HepG2 (cell line): ENCODE results near the gene SCARB2. TPM values are rescaled to one million over a fixed set of nuclear protein-coding genes. Genes with fewer than 3 reads are reported as not detected.

Experiments used
- ATAC-seq: fragments of 200-7000 bp; cut with Tn5 transposase; 3 replicates; pipeline ENCODE4 v1.9.1; 2020; ENCODE audit warnings: mild to moderate bottlenecking, moderate library complexity
- BruUV-seq: library from RNA; stranded (reverse); fragments of 400-500 nt; replicated peaks from 2 replicates; lab custom pipeline; 2021; lab: Mats Ljungman, UMichigan
- CTCF ChIA-PET: fragments of 300-600 bp; formaldehyde crosslinking; extraction: SDS; loops from one replicate; lab custom pipeline; 2021; ENCODE audit warnings: low total read pairs, inconsistent platforms, low intra/inter-chr PET ratio; lab: Yijun Ruan, JAX
- POLR2A ChIA-PET: fragments of 350-600 bp; sonication (Branson Sonifier 250); formaldehyde crosslinking; loops from one replicate; lab custom pipeline; 2020; ENCODE audit warnings: antibody characterized with exemption, inconsistent platforms; lab: Yijun Ruan, JAX
- DNase-seq: peaks from one replicate; pipeline ENCODE4 v3.0.0-alpha.2; 2015; ENCODE audit warnings: low spot score
- FAIRE-seq: peaks from 3 replicates; lab custom pipeline; 2011; peaks lifted over from hg19 to GRCh38; lab: Jason Lieb, UNC
- H2AFZ ChIP-seq: one replicate; pipeline ENCODE4 v1.6.1; 2011; ENCODE audit warnings: low read length, inconsistent platforms
- H3K27ac ChIP-seq: fragments of 300-600 bp; 3 replicates; pipeline ENCODE4 v1.8.0; 2011; ENCODE audit warnings: mixed run types, mild to moderate bottlenecking, mixed read lengths, low read length, inconsistent platforms; ENCODE audit not compliant: insufficient read depth; ENCODE audit errors: extremely low read length
- H3K27me3 ChIP-seq, 2 experiments: fragments of 200-600 bp in 1 of 2; 2 replicates in 1 of 2; 3 replicates in 1 of 2; pipeline versions ENCODE4 v1.6.0 to v1.8.0; 2011; ENCODE audit warnings: low read length in 2 of 2, mild to moderate bottlenecking in 2 of 2, moderate library complexity in 2 of 2, inconsistent platforms in 1 of 2; ENCODE audit not compliant: insufficient read depth in 2 of 2, control insufficient read depth in 1 of 2
- H3K36me3 ChIP-seq, 2 experiments: fragments of 200-600 bp in 1 of 2; replicated peaks in 1 of 2; 2 replicates in 1 of 2; 3 replicates in 1 of 2; pipeline versions ENCODE4 v1.5.1 to v1.8.0; 2011; ENCODE audit warnings: low read length in 2 of 2, inconsistent platforms in 1 of 2; ENCODE audit not compliant: insufficient read depth in 2 of 2, control insufficient read depth in 1 of 2
- H3K4me1 ChIP-seq: 2 replicates; pipeline ENCODE4 v1.5.1; 2012; ENCODE audit warnings: low read length, inconsistent platforms; ENCODE audit not compliant: insufficient read depth
- H3K4me2 ChIP-seq: 2 replicates; pipeline ENCODE4 v1.6.0; 2011; ENCODE audit warnings: low read depth, low read length, inconsistent platforms
- H3K4me3 ChIP-seq, 3 experiments: fragments of 200-600 bp in 1 of 3; sonication (generic), shearing (Covaris generic) in 1 of 3; replicated peaks in 1 of 3; 2 replicates each; pipeline ENCODE4 v1.5.1; 2011 to 2016; ENCODE audit warnings: low read length in 3 of 3, inconsistent platforms in 2 of 3, low read depth in 2 of 3, mild to moderate bottlenecking in 2 of 3, control low read depth in 1 of 3, mixed read lengths in 1 of 3; ENCODE audit not compliant: insufficient read depth in 1 of 3
- H3K79me2 ChIP-seq: one replicate; pipeline ENCODE4 v1.6.1; 2011; ENCODE audit warnings: low read length, inconsistent platforms; ENCODE audit not compliant: insufficient read depth
- H3K9ac ChIP-seq: 2 replicates; pipeline ENCODE4 v1.6.0; 2011; ENCODE audit warnings: mild to moderate bottlenecking, low read depth, low read length, inconsistent platforms; ENCODE audit not compliant: insufficient read depth
- H3K9me3 ChIP-seq: 2 replicates; pipeline ENCODE4 v1.5.1; 2012; ENCODE audit warnings: mild to moderate bottlenecking, low read length
- H4K20me1 ChIP-seq: 2 replicates; pipeline ENCODE4 v1.6.0; 2011; ENCODE audit warnings: inconsistent platforms, mild to moderate bottlenecking, low read length, moderate library complexity; ENCODE audit not compliant: insufficient read depth
- ARID5B ChIP-seq: IDR thresholded peaks from 2 replicates; pipeline ENCODE4 v1.4.0; 2020; ENCODE audit warnings: mild to moderate bottlenecking, missing genetic modification reagents
- ASH2L ChIP-seq: fragments of 300-600, 200-600 bp; sonication (generic); IDR thresholded peaks from 2 replicates; pipeline ENCODE4 v1.7.0; 2017; ENCODE audit warnings: low read depth, mild to moderate bottlenecking, moderate library complexity, mixed read lengths, low read length; ENCODE audit not compliant: insufficient read length
- DBP ChIP-seq: sonication (generic); formaldehyde crosslinking; IDR thresholded peaks from 2 replicates; pipeline ENCODE4 v1.4.0; 2020; ENCODE audit warnings: missing genetic modification reagents; ENCODE audit errors: not compliant biosample characterization
- MXD3 ChIP-seq: IDR thresholded peaks from 2 replicates; pipeline ENCODE4 v1.6.1; 2016; ENCODE audit warnings: mild to moderate bottlenecking, missing biosample characterization, missing genetic modification reagents
- NCOA2 ChIP-seq: sonication (generic); formaldehyde crosslinking; IDR thresholded peaks from 2 replicates; pipeline ENCODE4 v1.8.0; 2022; ENCODE audit warnings: inconsistent platforms
- NFYB ChIP-seq: sonication (generic); formaldehyde crosslinking; IDR thresholded peaks from 2 replicates; pipeline ENCODE4 v1.4.0; 2020; ENCODE audit warnings: missing genetic modification reagents
- SMARCC2 ChIP-seq: fragments of 450-650 bp; IDR thresholded peaks from 2 replicates; pipeline ENCODE4 v1.6.1; 2017; ENCODE audit warnings: antibody characterized with exemption, mild to moderate bottlenecking
- SNAPC2 ChIP-seq: sonication (generic); formaldehyde crosslinking; IDR thresholded peaks from 2 replicates; pipeline ENCODE4 v1.8.1; 2022; ENCODE audit warnings: mild to moderate bottlenecking, missing genetic modification reagents
- TRAFD1 ChIP-seq: sonication (generic); formaldehyde crosslinking; IDR thresholded peaks from 2 replicates; pipeline ENCODE4 v1.5.1; 2020; ENCODE audit warnings: missing genetic modification reagents, mild to moderate bottlenecking, borderline replicate concordance
- TRIM22 ChIP-seq: fragments of 450-650 bp; IDR thresholded peaks from 2 replicates; pipeline ENCODE4 v1.6.1; 2017
- ZNF281 ChIP-seq: sonication (generic); formaldehyde crosslinking; IDR thresholded peaks from 2 replicates; pipeline ENCODE4 v1.4.0; 2020; ENCODE audit warnings: missing genetic modification reagents, borderline replicate concordance
- ZNF672 ChIP-seq: sonication (generic); formaldehyde crosslinking; IDR thresholded peaks from 2 replicates; pipeline ENCODE4 v1.8.1; 2022; ENCODE audit warnings: missing genetic modification reagents
- ZNF678 ChIP-seq: sonication (generic); formaldehyde crosslinking; IDR thresholded peaks from 2 replicates; pipeline ENCODE4 v1.4.0; 2020; ENCODE audit warnings: mild to moderate bottlenecking, missing genetic modification reagents
- ZSCAN25 ChIP-seq: sonication (generic); formaldehyde crosslinking; IDR thresholded peaks from 2 replicates; pipeline ENCODE4 v1.8.0; 2022; ENCODE audit warnings: mild to moderate bottlenecking, missing genetic modification reagents
- WGBS: methylation state at CpG from one replicate; pipeline ENCODE4 v1.1.6; 2017; ENCODE audit warnings: low lambda C conversion rate; 5-methylcytosine and 5-hydroxymethylcytosine counted together
- in situ Hi-C: cut with HindIII; loops from 2 replicates; pipeline ENCODE4 v1.10.0; 2017; ENCODE audit warnings: low pct_unique_long_range_greater_than_20kb; ENCODE audit not compliant: extremely low pct_ligation_motif_present
- intact Hi-C: fragments of 100-400 bp; cut with micrococcal nuclease; formaldehyde crosslinking; loops from one replicate; pipeline ENCODE4 v1.10.0; 2022; ENCODE audit not compliant: unreplicated experiment
- polyA plus RNA-seq, 8 experiments: library from polyadenylated mRNA; depleted of rRNA in 3 of 8; stranded (reverse) in 7 of 8; unstranded in 1 of 8; fragments of >200 nt; fragmentation: Illumina TruSeq in 4 of 8; extraction: Trizol in 4 of 8; gene quantifications; 2 replicates each; pipeline versions ENCODE4 v1.2.1 to v1.2.3, GENCODE V29; 2011 to 2016; ENCODE audit warnings: low read depth in 4 of 8, missing spikeins in 1 of 8, mixed read lengths in 1 of 8; ENCODE audit not compliant: insufficient read depth in 1 of 8
- total RNA-seq, 5 experiments: library from RNA; depleted of rRNA; stranded (reverse); fragments of >200 nt; fragmentation: Illumina TruSeq; extraction: Trizol; gene quantifications; 2 replicates each; pipeline ENCODE4 v1.2.3, GENCODE V29; 2016; ENCODE audit warnings: low read depth in 1 of 5

SCARB2 gene
- total and polyA plus RNA-seq, 2 of the 13 experiments (the other 11 are each of a cell fraction or from before 2014, with no cell fraction given), result 40.6 to 43.4 TPM

- H3K4me1 ChIP-seq, result no peaks in the 10 kb centered on the region
- TF ChIP-seq NCOA2 (CRISPR knock-in tag), result no peak
- TF ChIP-seq ZNF672, result no peak
- no peak for TF ChIP-seq ZNF281 (CRISPR knock-in tag)
- TF ChIP-seq SNAPC2 (CRISPR knock-in tag), result no peak
- TF ChIP-seq ZNF678 (CRISPR knock-in tag), result no peak
- TF ChIP-seq MXD3 (CRISPR knock-in tag), result no peak
- no peak for TF ChIP-seq DBP
- no peak for TF ChIP-seq ZSCAN25
- no peak for TF ChIP-seq ASH2L
- no peak for TF ChIP-seq TRIM22
- TF ChIP-seq NFYB (CRISPR knock-in tag), result no peak
- TF ChIP-seq ARID5B (CRISPR knock-in tag), result no peak
- TF ChIP-seq TRAFD1 (CRISPR knock-in tag), result no peak
- no peak for TF ChIP-seq SMARCC2
Measured at GRCh38 chr4:76155979-76156378, 57.6 kb downstream of the SCARB2 start.

More at GRCh38 chr4:76155979-76156378, 57.6 kb downstream of the SCARB2 start:
- 95% methylated on average over 3 of the region's 3 CpGs for WGBS
- Histone ChIP-seq H3K4me2 (no peak overlapping the region), H3K79me2 (no peaks in the 10 kb centered on the region), H3K27me3 (no peaks in the 10 kb centered on the region), H4K20me1 (no peaks in the 10 kb centered on the region), H3K36me3 (peaks cover 0 to 2% of the 10 kb centered on the region in 2 experiments; a peak in 1 of 5 replicates), H2AFZ (no peak overlapping the region), H3K27ac (no peak overlapping the region), H3K9ac (no peak overlapping the region), H3K4me3 (no peak overlapping the region), H3K9me3 (no peaks in the 10 kb centered on the region)
- DNase-seq, result no peak
- FAIRE-seq, result no peak
- ATAC-seq, result no peak
- intact Hi-C loops (no loop called here), in situ Hi-C loops (no loop called here)
- ChIA-PET POLR2A (no interaction called here), CTCF (no interaction called here)
- no TSS peak for BruUV-seq
